GM19463 (cell line): ENCODE measurements around the gene HTR2C.
A peak's percentile ranks its signal among the peaks of the same experiment; 100 is the strongest.
"Not testable (repeated sequence)": the region's sequence is repeated elsewhere in the genome, so short reads cannot be mapped to it uniquely, and the experiment has no call there.

Source experiments
- ATAC-seq: cut with Tn5 transposase; IDR thresholded peaks from one replicate; pipeline ENCODE4 v1.9.1; 2021; ENCODE audit warnings: mild to moderate bottlenecking, moderate library complexity; ENCODE audit not compliant: unreplicated experiment

HTR2C gene

GRCh38 chrX:114710571-114710970, 126.7 kb downstream of the HTR2C start:
- ATAC-seq: no peak

- no peak for ATAC-seq
Observed at GRCh38 chrX:114712466-114712865, 128.6 kb downstream of the HTR2C start.

GRCh38 chrX:114715096-114715495, 131.2 kb downstream of the HTR2C start:
- no peak for ATAC-seq

GRCh38 chrX:114717921-114718320, 134.0 kb downstream of the HTR2C start:
- ATAC-seq: peak; percentile 66

- no peak for ATAC-seq
Observed at GRCh38 chrX:114766541-114766940, 182.7 kb downstream of the HTR2C start.

GRCh38 chrX:114774691-114775090, 190.8 kb downstream of the HTR2C start:
- no peak for ATAC-seq

GRCh38 chrX:114782925-114783324, 199.0 kb downstream of the HTR2C start:
- ATAC-seq: no peak

DNA sequence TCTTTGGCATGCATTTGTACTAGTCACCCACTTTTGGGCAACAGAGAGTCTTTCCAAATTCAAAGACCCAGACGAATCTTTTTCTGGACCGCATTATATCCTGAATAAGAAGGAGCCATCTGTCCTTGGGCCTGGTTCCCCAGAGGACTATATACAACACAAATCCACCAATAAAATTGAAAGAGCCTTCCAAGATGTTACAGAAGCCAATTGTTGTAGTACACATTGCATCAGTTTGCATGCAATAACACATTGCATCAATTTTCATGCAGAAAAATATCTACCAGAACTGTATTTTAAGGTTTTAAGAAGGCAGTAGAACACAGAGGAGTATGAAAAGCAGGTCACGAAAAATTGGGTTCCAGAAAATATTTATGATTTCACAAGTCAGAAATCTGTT, 203.2 kb downstream of the HTR2C start:
- ATAC-seq: no peak

DNA sequence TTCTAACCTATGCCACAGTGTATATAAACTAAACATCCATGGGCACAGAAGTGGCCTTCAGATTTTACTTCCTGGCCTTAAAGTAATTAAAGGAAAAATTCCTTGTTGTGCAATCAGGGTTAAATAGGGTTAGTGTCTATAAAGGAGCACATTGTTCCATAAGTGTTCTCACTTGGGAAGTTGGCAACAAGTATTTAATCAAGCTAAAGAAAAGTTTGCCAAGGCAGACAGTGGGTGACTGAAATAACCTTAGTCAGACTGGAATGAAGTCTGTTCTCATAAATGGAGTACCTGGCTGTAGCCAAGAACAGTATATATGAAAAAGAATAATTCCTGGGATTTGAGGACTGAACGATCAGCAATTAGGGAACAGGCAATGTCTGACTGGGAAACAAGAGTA, 213.6 kb downstream of the HTR2C start:
- no peak for ATAC-seq

DNA sequence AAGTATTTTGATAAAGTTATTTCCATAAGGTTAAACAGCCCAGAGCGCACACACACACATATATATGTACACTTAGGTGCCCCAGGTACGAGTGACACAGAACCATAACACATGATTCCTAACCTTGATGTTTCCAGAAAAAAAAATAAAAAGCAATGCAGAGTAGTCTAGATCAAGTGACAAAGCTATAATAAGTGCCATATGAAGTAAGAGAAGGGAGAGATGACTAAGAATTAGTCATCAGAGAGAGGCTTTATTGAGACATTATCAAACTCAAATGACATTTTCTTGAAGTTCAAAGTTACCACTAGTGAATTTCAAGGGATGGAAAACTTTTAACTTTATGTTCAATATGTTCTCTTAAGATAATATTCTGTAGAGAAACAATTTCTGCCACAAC, 215.0 kb downstream of the HTR2C start:
- no peak for ATAC-seq

GRCh38 chrX:114800719-114801118, 216.8 kb downstream of the HTR2C start:
- ATAC-seq: no peak

GRCh38 chrX:114819509-114819908, 235.6 kb downstream of the HTR2C start:
- ATAC-seq: no peak

- no peak for ATAC-seq
Observed at GRCh38 chrX:114841051-114841450, 257.2 kb downstream of the HTR2C start.

DNA sequence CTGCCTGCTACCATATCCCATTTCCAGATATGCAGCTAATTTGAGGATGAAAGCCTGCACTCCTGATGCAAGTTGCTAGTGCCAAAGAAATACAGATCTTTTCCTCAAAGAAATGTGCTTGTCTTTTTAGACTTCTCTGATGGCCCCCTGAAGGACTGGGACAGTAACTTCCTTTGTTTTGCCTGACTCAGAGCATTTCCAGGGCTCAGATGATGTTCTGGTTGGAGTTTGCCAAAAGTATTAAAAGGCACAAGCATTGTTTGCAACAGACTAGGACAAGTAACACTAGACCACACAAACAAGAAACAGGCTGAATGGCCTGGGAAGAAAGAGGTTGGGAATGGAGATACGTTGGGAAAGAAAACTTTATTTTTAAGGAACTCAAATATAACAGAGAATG, 258.3 kb downstream of the HTR2C start:
- no peak for ATAC-seq

GRCh38 chrX:114889481-114889880, 305.6 kb downstream of the HTR2C start:
- ATAC-seq: no peak

GRCh38 chrX:114903618-114904017, 319.7 kb downstream of the HTR2C start:
- no peak for ATAC-seq

GRCh38 chrX:114905251-114905650, 321.4 kb downstream of the HTR2C start:
- no peak for ATAC-seq

GRCh38 chrX:114906984-114907510, 323.2 kb downstream of the HTR2C start:
- ATAC-seq: no peak

DNA sequence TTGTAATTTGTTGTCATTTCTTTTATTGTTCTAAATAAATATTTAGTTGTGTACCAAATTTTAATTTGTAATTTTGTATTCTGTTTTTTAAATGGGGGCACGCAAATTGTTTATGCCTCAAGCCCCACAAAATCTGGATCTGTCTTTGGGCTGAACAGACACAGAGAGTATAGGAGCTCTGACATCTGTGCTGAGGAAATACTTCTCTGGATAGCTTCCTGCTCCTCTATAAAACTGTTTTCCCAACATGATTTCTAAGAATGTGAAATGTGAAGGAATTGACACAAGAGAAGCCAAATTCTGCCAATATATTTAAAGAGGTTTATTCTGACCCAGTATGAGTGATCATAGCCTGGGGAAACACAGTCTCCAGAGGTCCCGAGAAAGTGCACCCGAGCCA, 340.5 kb downstream of the HTR2C start:
- ATAC-seq: no peak

DNA sequence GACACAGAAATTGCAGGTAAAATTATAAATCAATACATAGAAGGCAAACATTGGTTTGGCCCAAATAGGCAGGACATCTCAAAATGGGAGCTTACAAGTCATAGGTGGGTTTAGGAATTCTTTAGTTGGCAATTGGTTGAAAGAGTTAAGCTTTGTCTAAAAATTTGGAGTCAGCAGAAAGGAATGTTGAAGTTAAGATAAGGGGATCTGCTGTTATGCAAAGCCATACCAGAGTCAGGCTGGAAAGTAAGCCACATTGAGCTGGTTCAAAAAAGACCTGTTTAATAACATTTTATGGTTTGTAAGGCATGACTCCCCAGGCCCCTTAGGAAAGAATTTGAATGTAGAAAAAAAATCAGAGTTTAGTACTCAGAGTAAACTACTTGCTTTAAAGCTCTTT, 341.0 kb downstream of the HTR2C start:
- no peak for ATAC-seq

GRCh38 chrX:114930227-114930626, 346.3 kb downstream of the HTR2C start:
- no peak for ATAC-seq

DNA sequence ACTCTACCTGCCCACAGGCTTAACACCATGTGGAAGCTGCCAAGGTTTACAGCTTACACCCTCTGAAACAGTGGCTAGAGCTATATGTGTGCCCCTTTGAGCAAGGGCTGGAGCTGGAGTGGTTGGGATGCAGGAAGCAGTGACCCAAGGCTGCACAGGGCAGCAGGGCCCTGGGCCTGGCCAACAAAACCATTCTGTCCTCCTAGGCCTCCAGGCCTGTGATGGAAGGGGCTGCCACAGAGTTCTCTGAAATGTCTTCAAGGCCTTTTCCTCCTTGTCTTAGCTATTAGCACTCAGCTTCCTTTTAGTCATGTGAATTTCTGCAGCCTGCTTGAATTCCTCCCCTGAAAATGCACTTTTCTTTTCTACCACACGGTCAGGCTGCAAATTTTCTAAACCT, 348.7 kb downstream of the HTR2C start:
- no peak for ATAC-seq

GRCh38 chrX:114933291-114933690, 349.4 kb downstream of the HTR2C start:
- ATAC-seq: not testable (repeated sequence)

GRCh38 chrX:114937090-114937489, 353.2 kb downstream of the HTR2C start:
- not testable (repeated sequence) for ATAC-seq
